ENCODE data around the gene ETV6.

GRCh38 chr12:11758510-11759493 lies 109.3 kb downstream of the ETV6 start:
- TF ChIP-seq, protein P1, sequence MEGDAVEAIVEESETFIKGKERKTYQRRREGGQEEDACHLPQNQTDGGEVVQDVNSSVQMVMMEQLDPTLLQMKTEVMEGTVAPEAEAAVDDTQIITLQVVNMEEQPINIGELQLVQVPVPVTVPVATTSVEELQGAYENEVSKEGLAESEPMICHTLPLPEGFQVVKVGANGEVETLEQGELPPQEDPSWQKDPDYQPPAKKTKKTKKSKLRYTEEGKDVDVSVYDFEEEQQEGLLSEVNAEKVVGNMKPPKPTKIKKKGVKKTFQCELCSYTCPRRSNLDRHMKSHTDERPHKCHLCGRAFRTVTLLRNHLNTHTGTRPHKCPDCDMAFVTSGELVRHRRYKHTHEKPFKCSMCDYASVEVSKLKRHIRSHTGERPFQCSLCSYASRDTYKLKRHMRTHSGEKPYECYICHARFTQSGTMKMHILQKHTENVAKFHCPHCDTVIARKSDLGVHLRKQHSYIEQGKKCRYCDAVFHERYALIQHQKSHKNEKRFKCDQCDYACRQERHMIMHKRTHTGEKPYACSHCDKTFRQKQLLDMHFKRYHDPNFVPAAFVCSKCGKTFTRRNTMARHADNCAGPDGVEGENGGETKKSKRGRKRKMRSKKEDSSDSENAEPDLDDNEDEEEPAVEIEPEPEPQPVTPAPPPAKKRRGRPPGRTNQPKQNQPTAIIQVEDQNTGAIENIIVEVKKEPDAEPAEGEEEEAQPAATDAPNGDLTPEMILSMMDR (conservative IDR thresholded peaks at IDR 0.05; ENCODE audit: low read length): no peak
- TF ChIP-seq EZH2phosphoT487 (IDR thresholded peaks at IDR 0.05; ENCODE audit: borderline replicate concordance, low read depth, low read length): no peak
